GM23248 (cell line): ENCODE measurements around the gene MED20.

Source experiments
- EZH2 ChIP-seq: fragments of 200-600 bp; sonication (generic); IDR thresholded peaks from 2 replicates; pipeline ENCODE4 v1.6.1; 2018; ENCODE audit warnings: antibody characterized with exemption, mild to moderate bottlenecking; ENCODE audit not compliant: insufficient read depth, poor library complexity, severe bottlenecking
- EZH2phosphoT487 ChIP-seq: fragments of 200-600 bp; sonication (generic); IDR thresholded peaks from 2 replicates; pipeline ENCODE4 v1.6.1; 2018; ENCODE audit warnings: antibody characterized with exemption, moderate library complexity, mild to moderate bottlenecking, low read depth; ENCODE audit not compliant: insufficient read depth

DNA sequence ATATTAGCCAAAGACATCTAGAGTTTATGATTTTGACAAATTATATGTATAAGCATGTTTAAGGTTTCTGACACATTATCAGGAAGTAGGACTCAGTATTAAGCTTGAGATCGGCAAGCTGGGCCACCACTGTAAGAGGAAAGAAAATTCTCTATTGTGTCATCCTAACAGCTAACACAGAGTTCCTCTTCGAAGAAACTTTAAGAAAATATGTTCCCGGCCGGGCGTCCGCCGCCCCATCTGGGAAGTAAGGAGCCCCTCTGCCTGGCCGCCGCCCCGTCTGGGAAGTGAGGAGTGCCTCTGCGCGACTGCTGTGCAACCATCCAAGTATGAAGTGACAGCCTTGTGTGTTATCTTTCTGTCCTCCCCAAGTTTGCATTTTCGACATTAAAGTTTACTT is 48.8 kb downstream of the MED20 start:
- no peak for TF ChIP-seq EZH2phosphoT487
- no peak for TF ChIP-seq EZH2
